Stomach (tissue), 4 donors: ENCODE data around the gene NIT2.

Experiments
- EP300 ChIP-seq: sonication (generic); formaldehyde crosslinking; IDR thresholded peaks from one replicate; pipeline ENCODE4 v1.6.1; 2017; ENCODE audit warnings: antibody characterized with exemption
- POLR2A ChIP-seq, 4 donors: fragments of 450-650 bp; IDR thresholded peaks; one replicate each; pipeline ENCODE4 v1.6.1; 2016; ENCODE audit warnings: antibody characterized with exemption in 4 of 4, control low read depth in 2 of 4, mild to moderate bottlenecking in 1 of 4, moderate library complexity in 1 of 4
- POLR2AphosphoS5 ChIP-seq, 3 donors: sonication (generic); formaldehyde crosslinking; IDR thresholded peaks; one replicate each; pipeline ENCODE4 v1.6.1; 2016; ENCODE audit warnings: antibody characterized with exemption in 3 of 3
- TF ChIP-seq, protein P1 (sequence below), 7 experiments: fragments of 450-650 bp in 4 of 7; fragments of 200-600 bp in 3 of 7; sonication (generic) in 3 of 7; IDR thresholded peaks; one replicate each; pipeline ENCODE4 v1.5.1; 2016 to 2019; ENCODE audit warnings: antibody characterized with exemption in 7 of 7, control low read depth in 2 of 7, mild to moderate bottlenecking in 1 of 7

DNA sequence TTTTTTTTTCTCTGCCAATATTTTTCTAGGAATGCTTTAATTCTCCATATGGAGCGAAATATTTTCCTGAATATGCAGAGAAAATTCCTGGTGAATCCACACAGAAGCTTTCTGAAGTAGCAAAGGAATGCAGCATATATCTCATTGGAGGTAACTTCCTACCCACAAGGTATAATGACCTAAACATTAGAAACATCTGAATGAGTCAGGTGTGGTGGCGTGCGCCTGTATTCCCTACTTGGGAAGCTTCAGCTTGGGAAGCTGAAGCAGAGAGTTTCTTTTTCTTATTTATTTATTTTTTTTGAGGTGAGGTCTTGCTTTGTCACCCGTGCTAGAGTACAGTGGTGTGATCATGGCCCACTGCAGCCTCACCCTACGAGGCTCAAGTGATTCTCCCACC, 5.2 kb downstream of the NIT2 start:
- TF ChIP-seq, protein P1, sequence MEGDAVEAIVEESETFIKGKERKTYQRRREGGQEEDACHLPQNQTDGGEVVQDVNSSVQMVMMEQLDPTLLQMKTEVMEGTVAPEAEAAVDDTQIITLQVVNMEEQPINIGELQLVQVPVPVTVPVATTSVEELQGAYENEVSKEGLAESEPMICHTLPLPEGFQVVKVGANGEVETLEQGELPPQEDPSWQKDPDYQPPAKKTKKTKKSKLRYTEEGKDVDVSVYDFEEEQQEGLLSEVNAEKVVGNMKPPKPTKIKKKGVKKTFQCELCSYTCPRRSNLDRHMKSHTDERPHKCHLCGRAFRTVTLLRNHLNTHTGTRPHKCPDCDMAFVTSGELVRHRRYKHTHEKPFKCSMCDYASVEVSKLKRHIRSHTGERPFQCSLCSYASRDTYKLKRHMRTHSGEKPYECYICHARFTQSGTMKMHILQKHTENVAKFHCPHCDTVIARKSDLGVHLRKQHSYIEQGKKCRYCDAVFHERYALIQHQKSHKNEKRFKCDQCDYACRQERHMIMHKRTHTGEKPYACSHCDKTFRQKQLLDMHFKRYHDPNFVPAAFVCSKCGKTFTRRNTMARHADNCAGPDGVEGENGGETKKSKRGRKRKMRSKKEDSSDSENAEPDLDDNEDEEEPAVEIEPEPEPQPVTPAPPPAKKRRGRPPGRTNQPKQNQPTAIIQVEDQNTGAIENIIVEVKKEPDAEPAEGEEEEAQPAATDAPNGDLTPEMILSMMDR (IDR thresholded peaks at IDR 0.05) = no peak
- TF ChIP-seq POLR2AphosphoS5 (IDR thresholded peaks at IDR 0.05) (no peak), EP300 (no peak), POLR2A (IDR thresholded peaks at IDR 0.05) (no peak)
